ENCODE measurements around the gene HOATZ.

DNA sequence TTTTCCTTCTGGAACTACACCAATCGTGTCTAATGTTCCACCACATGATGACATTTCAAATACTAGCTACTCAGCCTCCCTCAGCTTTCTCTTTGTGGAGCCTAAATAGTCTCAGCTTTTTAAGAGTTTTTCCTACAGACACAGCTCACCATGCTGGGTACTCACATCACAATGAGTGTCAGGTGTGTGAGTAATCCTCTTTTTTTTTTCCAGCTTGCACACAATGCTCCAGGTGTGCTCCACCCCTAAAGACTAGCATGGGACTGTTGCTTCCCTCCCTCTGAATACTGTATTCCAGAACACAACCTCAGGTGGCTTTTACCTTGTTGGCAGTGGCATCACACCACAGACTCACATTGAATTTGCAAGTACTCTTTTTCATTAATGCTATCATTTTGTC lies 14.1 kb upstream of the HOATZ start:
- TF ChIP-seq, protein P1, sequence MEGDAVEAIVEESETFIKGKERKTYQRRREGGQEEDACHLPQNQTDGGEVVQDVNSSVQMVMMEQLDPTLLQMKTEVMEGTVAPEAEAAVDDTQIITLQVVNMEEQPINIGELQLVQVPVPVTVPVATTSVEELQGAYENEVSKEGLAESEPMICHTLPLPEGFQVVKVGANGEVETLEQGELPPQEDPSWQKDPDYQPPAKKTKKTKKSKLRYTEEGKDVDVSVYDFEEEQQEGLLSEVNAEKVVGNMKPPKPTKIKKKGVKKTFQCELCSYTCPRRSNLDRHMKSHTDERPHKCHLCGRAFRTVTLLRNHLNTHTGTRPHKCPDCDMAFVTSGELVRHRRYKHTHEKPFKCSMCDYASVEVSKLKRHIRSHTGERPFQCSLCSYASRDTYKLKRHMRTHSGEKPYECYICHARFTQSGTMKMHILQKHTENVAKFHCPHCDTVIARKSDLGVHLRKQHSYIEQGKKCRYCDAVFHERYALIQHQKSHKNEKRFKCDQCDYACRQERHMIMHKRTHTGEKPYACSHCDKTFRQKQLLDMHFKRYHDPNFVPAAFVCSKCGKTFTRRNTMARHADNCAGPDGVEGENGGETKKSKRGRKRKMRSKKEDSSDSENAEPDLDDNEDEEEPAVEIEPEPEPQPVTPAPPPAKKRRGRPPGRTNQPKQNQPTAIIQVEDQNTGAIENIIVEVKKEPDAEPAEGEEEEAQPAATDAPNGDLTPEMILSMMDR (conservative IDR thresholded peaks at IDR 0.05; ENCODE audit: low read length) = no peak
- TF ChIP-seq EZH2phosphoT487 (IDR thresholded peaks at IDR 0.05; ENCODE audit: borderline replicate concordance, low read depth, low read length) = no peak

All from OCI-LY7 (cell line).